ENCODE results near the gene FCGR3B. TPM values are rescaled to one million over a fixed set of nuclear protein-coding genes. Genes with fewer than 3 reads are reported as not detected.
"Not testable (repeated sequence)": the region's sequence is repeated elsewhere in the genome, so short reads cannot be mapped to it uniquely, and the experiment has no call there.

The FCGR3B gene
- total RNA-seq, 4 donors from 2014 or later = 0.66 to 2.0 (median 1.2) TPM; not detected in 1

- H3K4me1 ChIP-seq = peaks cover 0 to 14% (median 0%) of the 10 kb centered on the region in 3 donors
- H3K36me3 ChIP-seq, H3K4me3 ChIP-seq, H3K27me3 ChIP-seq, H3K9me3 ChIP-seq, H3K27ac ChIP-seq: not testable (repeated sequence)
- 67 to 80% methylated on average over 1 to 2 of the region's 11 CpGs for WGBS, 2 donors (ENCODE audit: low coverage in 1 of 2)
- peak; percentile 51 for ATAC-seq
These were observed 37.8 kb downstream of the FCGR3B start for GRCh38 chr1:161593092-161593755.

- H3K27ac ChIP-seq, H3K27me3 ChIP-seq, H3K9me3 ChIP-seq, H3K4me3 ChIP-seq, ATAC-seq, H3K36me3 ChIP-seq: not testable (repeated sequence)
- no CpG with 5 or more reads among the region's 3 CpGs for WGBS, 2 donors (ENCODE audit: low coverage in 1 of 2)
- H3K4me1 ChIP-seq = peaks cover 0 to 14% (median 0%) of the 10 kb centered on the region in 3 donors
These were observed 38.4 kb downstream of the FCGR3B start for GRCh38 chr1:161592586-161592985.

GRCh38 chr1:161589920-161590319, 41.1 kb downstream of the FCGR3B start:
- H3K4me1 ChIP-seq, H3K27ac ChIP-seq, H3K4me3 ChIP-seq, H3K36me3 ChIP-seq, ATAC-seq, H3K27me3 ChIP-seq, H3K9me3 ChIP-seq: not testable (repeated sequence)
- no CpG with 5 or more reads among the region's 6 CpGs for WGBS, 2 donors (ENCODE audit: low coverage in 1 of 2)

GRCh38 chr1:161589365-161589764, 41.6 kb downstream of the FCGR3B start:
- H3K9me3 ChIP-seq, H3K4me1 ChIP-seq, H3K36me3 ChIP-seq, H3K27ac ChIP-seq, ATAC-seq, H3K27me3 ChIP-seq, H3K4me3 ChIP-seq: not testable (repeated sequence)
- 40% methylated on average over 1 of the region's 8 CpGs; no CpG with 5 or more reads in 1 of the 2 donors for WGBS, 2 donors (ENCODE audit: low coverage in 1 of 2)

- not testable (repeated sequence) for H3K27me3 ChIP-seq, H3K36me3 ChIP-seq, H3K27ac ChIP-seq, ATAC-seq, H3K4me3 ChIP-seq, H3K4me1 ChIP-seq, H3K9me3 ChIP-seq
- no CpG with 5 or more reads among the region's 6 CpGs for WGBS, 2 donors (ENCODE audit: low coverage in 1 of 2)
These were observed 42.4 kb downstream of the FCGR3B start for GRCh38 chr1:161588596-161588995.

- not testable (repeated sequence) for H3K27ac ChIP-seq, ATAC-seq, H3K4me1 ChIP-seq, H3K9me3 ChIP-seq, H3K4me3 ChIP-seq, H3K27me3 ChIP-seq, H3K36me3 ChIP-seq
- WGBS, 2 donors (ENCODE audit: low coverage in 1 of 2) = no CpG with 5 or more reads among the region's 4 CpGs
These were observed 48.1 kb downstream of the FCGR3B start for GRCh38 chr1:161582882-161583281.

- not testable (repeated sequence) for H3K4me3 ChIP-seq, H3K36me3 ChIP-seq, H3K27ac ChIP-seq, H3K9me3 ChIP-seq, H3K27me3 ChIP-seq, H3K4me1 ChIP-seq
- peak; percentile 36 for ATAC-seq
- no CpG with 5 or more reads among the region's 4 CpGs for WGBS, 2 donors (ENCODE audit: low coverage in 1 of 2)
These were observed 50.0 kb downstream of the FCGR3B start for GRCh38 chr1:161580879-161581537.

GRCh38 chr1:161579856-161580507, 51.0 kb downstream of the FCGR3B start:
- not testable (repeated sequence) for H3K27ac ChIP-seq, H3K4me3 ChIP-seq, H3K27me3 ChIP-seq, H3K4me1 ChIP-seq, H3K9me3 ChIP-seq, H3K36me3 ChIP-seq, ATAC-seq
- WGBS, 2 donors (ENCODE audit: low coverage in 1 of 2) = no CpG with 5 or more reads among the region's 8 CpGs

GRCh38 chr1:161576676-161577075, 54.3 kb downstream of the FCGR3B start:
- H3K27me3 ChIP-seq, H3K9me3 ChIP-seq, H3K36me3 ChIP-seq, H3K4me1 ChIP-seq, H3K4me3 ChIP-seq, H3K27ac ChIP-seq, ATAC-seq: not testable (repeated sequence)

Other genes with a start within 250 kb of the FCGR3B start
- 10 to 100 TPM; 16.3 to 74.1 (median 40.1) TPM for gene FCGR2A, start 125.7 kb downstream of the FCGR3B start, total RNA-seq
- 1 to 10 TPM; 1.2 to 6.6 (median 2.0) TPM for gene HSPA6, start 106.6 kb downstream of the FCGR3B start, total RNA-seq
- 10 to 100 TPM in 2 of 4 donors, 1 to 10 TPM in 2; 3.7 to 23.5 (median 10.8) TPM for gene FCGR3A, start 81.4 kb downstream of the FCGR3B start, total RNA-seq
- 10 to 100 TPM; 10.1 to 30.9 (median 20.6) TPM for gene FCGR2B, start 32.0 kb upstream of the FCGR3B start, total RNA-seq
- not detected for gene FCRLA, start 76.1 kb upstream of the FCGR3B start, total RNA-seq
- under 1 TPM in 3 of 4 donors, not detected in 1; 0.15 to 0.81 (median 0.23) TPM for gene FCRLB, start 90.4 kb upstream of the FCGR3B start, total RNA-seq
- 10 to 100 TPM; 16.8 to 31.8 (median 24.7) TPM for gene DUSP12, start 118.6 kb upstream of the FCGR3B start, total RNA-seq
- gene ATF6, start 135.1 kb upstream of the FCGR3B start, total RNA-seq = 10 to 100 TPM; 28.6 to 32.4 (median 29.7) TPM

All from gastroesophageal sphincter (tissue), 4 donors.